ENCODE data around the gene TAF4B. TPM values are rescaled to one million over a fixed set of nuclear protein-coding genes. Genes with fewer than 3 reads are reported as not detected.

TAF4B gene
- total and polyA plus RNA-seq, 9 of the 15 experiments (the other 6 are each of a cell fraction or from before 2014, with no cell fraction given), result 4.5 to 25.3 (median 20.5) TPM

DNA sequence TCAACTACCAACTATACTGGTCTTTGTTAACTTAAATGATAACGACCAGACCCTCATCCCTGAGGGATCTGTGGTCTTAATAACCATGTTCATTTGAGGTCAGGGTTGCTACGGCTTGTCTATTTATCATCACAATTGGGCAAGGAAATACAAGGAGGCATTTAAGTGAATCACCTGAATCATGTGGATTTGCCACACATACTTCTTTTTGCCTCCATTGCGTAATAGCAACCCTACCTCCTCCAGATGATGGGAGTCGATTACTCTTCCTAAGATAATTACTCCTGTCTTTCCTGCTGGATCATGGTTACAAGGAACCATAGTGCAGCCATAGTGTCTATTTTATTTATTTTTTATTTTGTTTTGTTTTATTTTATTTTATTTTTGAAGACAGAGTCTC lies 42.2 kb downstream of the TAF4B start:
- intact Hi-C loops (cut with micrococcal nuclease) (no loop called here), in situ Hi-C loops (cut with MboI) (no loop called here)
- Histone ChIP-seq H3K9me1 (ENCODE audit: control insufficient read depth, insufficient read depth, low read length) (no peaks in the 10 kb centered on the region), H2AFZ (ENCODE audit: low read depth, low read length) (no peak overlapping the region), H4K20me1 (replicated peaks; ENCODE audit: control insufficient read depth, insufficient read depth, low read length) (no peaks in the 10 kb centered on the region), H3K27ac (ENCODE audit: extremely low read depth, low read depth, low read length) (no peak overlapping the region), H3K36me3 (ENCODE audit: control insufficient read depth, insufficient read depth, low read length) (peaks cover 28% of the 10 kb centered on the region), H3K9ac (ENCODE audit: insufficient read depth in 1 of 2, low read depth in 2 of 2, low read length in 2 of 2) (no peak overlapping the region), H3K79me2 (ENCODE audit: control insufficient read depth, insufficient read depth, low read length) (peaks cover 8% of the 10 kb centered on the region; the same call in 1 of the 3 replicates), H3K27me3 (ENCODE audit: control insufficient read depth in 2 of 2, insufficient read depth in 2 of 2, low read length in 2 of 2) (no peaks in the 10 kb centered on the region), H3K4me1 (replicated peaks in 1 of 2; ENCODE audit: control insufficient read depth in 2 of 2, insufficient read depth in 2 of 2, low read length in 2 of 2) (no peaks in the 10 kb centered on the region; a peak in 1 of 5 replicates), H3K4me3 (no peak overlapping the region), H3K9me3 (replicated peaks; ENCODE audit: control insufficient read depth, insufficient read depth, low read depth, low read length) (no peaks in the 10 kb centered on the region), H3K4me2 (ENCODE audit: insufficient read depth, low read length) (no peak overlapping the region)
- 81% methylated on average over 4 of the region's 4 CpGs for WGBS (ENCODE audit: insufficient coverage, low coverage, missing lambda C conversion rate)
- ATAC-seq (no peak), DNase-seq (ENCODE audit: extremely low read depth in 1 of 4, low spot score in 3 of 4) (no peak), FAIRE-seq (no peak)
- TF ChIP-seq CEBPB (tag; IDR thresholded peaks at IDR 0.05) (peak; percentile 92), CEBPG (CRISPR knock-in tag; IDR thresholded peaks at IDR 0.05) (peak; percentile 40; the same call in 1 of the 2 replicates), CEBPG (tag; conservative IDR thresholded peaks at IDR 0.05 in 1 of 2, IDR thresholded peaks at IDR 0.05 in 1 of 2) (peak; percentile 51 to 94; a peak in 3 of 4 replicates)
- TF ChIP-seq, protein P1, sequence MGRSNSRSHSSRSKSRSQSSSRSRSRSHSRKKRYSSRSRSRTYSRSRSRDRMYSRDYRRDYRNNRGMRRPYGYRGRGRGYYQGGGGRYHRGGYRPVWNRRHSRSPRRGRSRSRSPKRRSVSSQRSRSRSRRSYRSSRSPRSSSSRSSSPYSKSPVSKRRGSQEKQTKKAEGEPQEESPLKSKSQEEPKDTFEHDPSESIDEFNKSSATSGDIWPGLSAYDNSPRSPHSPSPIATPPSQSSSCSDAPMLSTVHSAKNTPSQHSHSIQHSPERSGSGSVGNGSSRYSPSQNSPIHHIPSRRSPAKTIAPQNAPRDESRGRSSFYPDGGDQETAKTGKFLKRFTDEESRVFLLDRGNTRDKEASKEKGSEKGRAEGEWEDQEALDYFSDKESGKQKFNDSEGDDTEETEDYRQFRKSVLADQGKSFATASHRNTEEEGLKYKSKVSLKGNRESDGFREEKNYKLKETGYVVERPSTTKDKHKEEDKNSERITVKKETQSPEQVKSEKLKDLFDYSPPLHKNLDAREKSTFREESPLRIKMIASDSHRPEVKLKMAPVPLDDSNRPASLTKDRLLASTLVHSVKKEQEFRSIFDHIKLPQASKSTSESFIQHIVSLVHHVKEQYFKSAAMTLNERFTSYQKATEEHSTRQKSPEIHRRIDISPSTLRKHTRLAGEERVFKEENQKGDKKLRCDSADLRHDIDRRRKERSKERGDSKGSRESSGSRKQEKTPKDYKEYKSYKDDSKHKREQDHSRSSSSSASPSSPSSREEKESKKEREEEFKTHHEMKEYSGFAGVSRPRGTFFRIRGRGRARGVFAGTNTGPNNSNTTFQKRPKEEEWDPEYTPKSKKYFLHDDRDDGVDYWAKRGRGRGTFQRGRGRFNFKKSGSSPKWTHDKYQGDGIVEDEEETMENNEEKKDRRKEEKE (IDR thresholded peaks at IDR 0.05; ENCODE audit: borderline replicate concordance in 1 of 2, control insufficient read depth in 1 of 2, low read depth in 2 of 2, low read length in 1 of 2), result no peak
- ChIA-PET POLR2A (no interaction called here), CTCF (ENCODE audit: low intra/inter-chr PET ratio) (no interaction called here)
- no TSS peak for BruUV-seq (replicated peaks)
